Motor neuron (in vitro differentiated cells): ENCODE data around the gene PPTC7. TPM values are rescaled to one million over a fixed set of nuclear protein-coding genes. Genes with fewer than 3 reads are reported as not detected.
"Not testable (repeated sequence)": the region's sequence is repeated elsewhere in the genome, so short reads cannot be mapped to it uniquely, and the experiment has no call there.

Source experiments
- ATAC-seq, 8 experiments: fragments of 200-7000 bp; cut with Tn5 transposase; replicated peaks in 6 of 8; 2 replicates each; pipeline ENCODE4 v1.8.0; 2021; ENCODE audit warnings: mild to moderate bottlenecking in 8 of 8, moderate library complexity in 8 of 8
- H3K27ac ChIP-seq, 2 donors: fragments of 250-450 bp; sonication (Bioruptor Pico); 2 replicates each; pipeline ENCODE4 v1.9.0; 2021; ENCODE audit warnings: antibody characterized with exemption in 2 of 2, mild to moderate bottlenecking in 2 of 2, moderate library complexity in 1 of 2
- H3K4me1 ChIP-seq, 2 donors: fragments of 250-450 bp; sonication (Bioruptor Pico); replicated peaks in 1 of 2; 2 replicates each; pipeline ENCODE4 v1.6.1; 2021; ENCODE audit warnings: antibody characterized with exemption in 2 of 2, mild to moderate bottlenecking in 2 of 2, moderate library complexity in 1 of 2
- H3K4me3 ChIP-seq, 5 donors: fragments of 250-450 bp; sonication (Bioruptor Pico); 2 replicates each; pipeline ENCODE4 v1.9.0; 2021; ENCODE audit warnings: antibody characterized with exemption in 5 of 5, mild to moderate bottlenecking in 5 of 5, moderate library complexity in 4 of 5
- WGBS, 10 experiments: fragments of 450-650 bp; shearing (Covaris generic); methylation state at CpG; one replicate each; pipeline ENCODE4 v1.0.0; 2022; 5-methylcytosine and 5-hydroxymethylcytosine counted together
- in situ Hi-C, 9 experiments: fragments of 400-800 bp; cut with MboI; loops; one replicate each; pipeline ENCODE4 v1.15.0; 2021; ENCODE audit warnings: low sequenced_read_pairs in 9 of 9, low pct_unique_long_range_greater_than_20kb in 2 of 9; ENCODE audit not compliant: unreplicated experiment in 9 of 9
- total RNA-seq, 8 experiments: library from RNA; unstranded; fragments of 300-600 nt; gene quantifications; 2 replicates each; pipeline versions ENCODE4 v1.2.3 to v1.2.4, GENCODE V29; 2022

Gene PPTC7
- total RNA-seq, 8 experiments from 2014 or later: 6.0 to 19.4 (median 6.6) TPM

DNA sequence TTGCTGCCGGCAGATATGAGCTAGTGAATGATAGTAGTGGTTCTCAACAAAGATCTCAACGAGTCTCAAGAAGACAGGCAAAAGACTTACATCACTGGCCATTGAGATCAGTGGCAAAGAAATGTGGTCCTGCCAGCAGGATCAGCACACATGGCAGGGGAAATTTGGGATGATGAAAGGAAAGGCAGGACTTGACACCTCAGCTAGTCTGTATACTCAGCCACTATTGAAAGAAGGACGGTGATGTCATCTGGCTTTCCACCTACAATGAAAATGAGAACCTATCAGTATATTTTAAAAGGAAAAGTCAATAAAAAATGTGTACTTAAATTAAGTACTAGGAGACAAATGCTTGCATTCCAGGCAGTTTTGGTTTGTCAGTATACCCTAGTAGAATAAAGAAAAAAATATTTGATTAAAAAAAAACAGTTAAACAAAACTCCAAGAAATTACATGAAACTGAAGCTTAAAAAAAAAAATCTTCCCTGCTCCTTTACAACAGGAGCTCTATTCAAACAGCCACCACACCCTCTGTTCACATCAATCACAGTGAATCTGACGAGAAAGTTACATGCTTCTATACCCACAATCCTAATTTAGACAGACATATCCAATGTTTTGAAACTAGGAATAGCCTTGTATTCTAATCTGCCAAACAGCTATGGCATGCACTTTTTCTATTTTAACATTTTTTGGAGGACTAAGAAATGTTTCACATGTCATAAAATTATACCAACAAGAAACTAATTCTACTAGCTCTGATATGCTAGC lies 46.1 kb downstream of the PPTC7 start:
- no peak overlapping the region for H3K4me3 ChIP-seq
- no peaks in the 10 kb centered on the region for H3K4me1 ChIP-seq
- no peak overlapping the region for H3K27ac ChIP-seq
- WGBS, 10 experiments: 71 to 94% (median 90%) methylated on average over 1 to 4 of the region's 4 CpGs; no CpG with 5 or more reads in 1 of the 10 experiments
- in situ Hi-C loops: no loop called here
- ATAC-seq: no peak

DNA sequence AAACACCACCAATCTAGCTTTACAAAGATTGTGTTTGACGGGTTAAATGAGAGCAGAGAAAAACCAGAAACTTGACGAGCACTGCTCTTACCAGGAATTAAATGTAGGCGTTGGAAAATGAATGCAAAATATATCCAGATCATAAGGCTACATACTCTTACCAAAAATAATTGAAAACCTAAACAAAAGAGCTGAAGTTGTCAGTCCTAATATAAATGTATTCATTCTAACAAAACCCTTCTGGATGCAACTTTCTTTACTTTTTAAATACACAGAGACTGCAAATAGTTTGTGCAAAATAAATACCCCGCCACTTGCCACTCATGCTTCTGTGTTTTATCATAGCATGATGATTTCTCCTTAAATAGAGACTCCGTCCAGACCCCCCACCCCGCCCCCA lies 48.3 kb downstream of the PPTC7 start:
- 80 to 100% (median 97%) methylated on average over 1 to 6 of the region's 6 CpGs for WGBS, 10 experiments
- no peak for ATAC-seq
- H3K4me1 ChIP-seq: no peaks in the 10 kb centered on the region
- in situ Hi-C loops: no loop called here
- no peak overlapping the region for H3K4me3 ChIP-seq
- no peak overlapping the region for H3K27ac ChIP-seq

- 50 to 87% (median 77%) methylated on average over 1 to 6 of the region's 6 CpGs for WGBS, 10 experiments
- peak in 1 of 8 experiments; percentile 57 for ATAC-seq
- in situ Hi-C loops: no loop called here
- H3K4me1 ChIP-seq: no peaks in the 10 kb centered on the region
- H3K27ac ChIP-seq: no peak overlapping the region
- no peak overlapping the region for H3K4me3 ChIP-seq
These were observed 49.5 kb downstream of the PPTC7 start for GRCh38 chr12:110533607-110534006.

- H3K4me1 ChIP-seq: no peaks in the 10 kb centered on the region
- 80 to 100% (median 88%) methylated on average over 1 to 3 of the region's 3 CpGs; no CpG with 5 or more reads in 1 of the 10 experiments for WGBS, 10 experiments
- ATAC-seq: no peak
- in situ Hi-C loops: no loop called here
- H3K27ac ChIP-seq: no peak overlapping the region
- H3K4me3 ChIP-seq: no peak overlapping the region
These were observed 50.5 kb downstream of the PPTC7 start for GRCh38 chr12:110532644-110533043.

DNA sequence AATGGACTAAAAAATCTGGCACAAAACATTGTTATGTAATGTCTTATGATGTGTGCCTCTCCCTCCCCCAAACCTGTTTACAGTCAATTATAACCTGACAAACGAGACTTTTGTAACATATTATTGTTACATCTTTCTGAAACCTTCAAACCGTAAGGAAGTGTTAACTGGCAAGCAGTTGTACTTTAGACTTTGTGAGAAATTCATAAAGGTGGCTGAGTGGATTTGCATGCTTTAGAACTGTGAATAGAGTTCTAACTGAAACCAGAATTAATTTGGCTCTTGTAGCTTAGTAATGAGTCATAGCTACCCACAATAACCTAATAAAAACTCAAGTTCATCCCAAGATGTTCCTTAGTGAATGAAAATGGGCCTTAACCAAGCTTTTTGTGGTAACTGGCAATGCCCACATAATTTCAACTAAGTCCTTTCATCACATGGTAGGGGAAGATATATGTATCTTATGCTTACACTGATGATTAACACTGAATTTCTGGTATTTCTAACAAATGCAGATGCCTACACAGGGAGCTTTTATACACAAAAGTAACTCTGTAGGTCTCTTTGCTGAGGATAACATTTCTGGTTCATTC lies 51.3 kb downstream of the PPTC7 start:
- Histone ChIP-seq H3K4me3 (no peak overlapping the region), H3K27ac (no peak overlapping the region), H3K4me1 (no peaks in the 10 kb centered on the region)
- ATAC-seq: peak in 3 of 8 experiments; percentile 29 to 92 (median 91)
- in situ Hi-C loops: no loop called here
- 33 to 100% (median 99%) methylated on average over 1 to 2 of the region's 2 CpGs; no CpG with 5 or more reads in 2 of the 10 experiments for WGBS, 10 experiments

- in situ Hi-C loops: no loop called here
- whole genome bisulfite sequencing, 10 experiments: 62 to 100% (median 92%) methylated on average over 2 of the region's 2 CpGs; no CpG with 5 or more reads in 5 of the 10 experiments
- no peak overlapping the region for H3K27ac ChIP-seq
These were observed 52.6 kb downstream of the PPTC7 start for GRCh38 chr12:110530511-110530910.

GRCh38 chr12:110528277-110528839 lies 54.8 kb downstream of the PPTC7 start:
- ATAC-seq: peak in 1 of 8 experiments; percentile 36
- no peaks in the 10 kb centered on the region for H3K4me1 ChIP-seq
- no peak overlapping the region for H3K27ac ChIP-seq
- 69 to 100% (median 78%) methylated on average over 2 to 5 of the region's 6 CpGs; no CpG with 5 or more reads in 5 of the 10 experiments for WGBS, 10 experiments
- no peak overlapping the region for H3K4me3 ChIP-seq
- in situ Hi-C loops: no loop called here

More at GRCh38 chr12:110530511-110530910, 52.6 kb downstream of the PPTC7 start:
- no peaks in the 10 kb centered on the region for H3K4me1 ChIP-seq
- no peak overlapping the region for H3K4me3 ChIP-seq
- no peak for ATAC-seq

- in situ Hi-C loops: loop anchor here in 2 of 9 experiments (25.0 kb wide), 2 partner anchors 91 to 366 kb away; partner anchors contain the start of gene TCTN1 (in 1 of the 2)
- not testable (repeated sequence) for H3K27ac ChIP-seq, H3K4me3 ChIP-seq, H3K4me1 ChIP-seq, ATAC-seq
- 84 to 98% (median 94%) methylated on average over 3 to 7 of the region's 11 CpGs; no CpG with 5 or more reads in 3 of the 10 experiments for WGBS, 10 experiments
These were observed 62.0 kb downstream of the PPTC7 start for GRCh38 chr12:110520876-110521712.

GRCh38 chr12:110518014-110518413 lies 65.1 kb downstream of the PPTC7 start:
- WGBS, 10 experiments: 33 to 100% (median 87%) methylated on average over 1 to 7 of the region's 8 CpGs; no CpG with 5 or more reads in 3 of the 10 experiments
- H3K27ac ChIP-seq: not testable (repeated sequence)
- in situ Hi-C loops: loop anchor here in 3 of 9 experiments (10.0 to 25.0 kb wide), 3 partner anchors 87 to 369 kb away; partner anchors contain the start of gene TCTN1 (in 1 of the 3)

DNA sequence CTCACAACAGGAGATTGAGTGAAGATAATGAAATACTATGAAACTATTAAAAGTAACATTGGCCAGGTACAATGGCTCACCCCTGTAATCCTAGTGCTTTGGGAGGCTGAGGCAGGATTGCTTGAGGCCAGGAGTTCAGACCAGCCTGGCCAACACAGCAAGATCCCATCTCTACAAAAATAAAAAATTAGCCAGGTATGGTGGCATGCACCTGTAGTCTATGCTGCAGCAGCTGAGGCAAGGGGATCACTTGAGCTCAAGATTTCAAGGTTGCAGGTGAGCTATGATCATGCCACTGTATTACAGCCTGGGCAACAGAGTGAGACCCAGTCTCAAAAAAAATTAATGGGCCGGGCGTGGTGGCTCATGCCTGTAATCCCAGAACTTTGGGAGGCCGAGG lies 66.1 kb downstream of the PPTC7 start:
- ATAC-seq: no peak
- H3K4me3 ChIP-seq: no peak overlapping the region
- H3K27ac ChIP-seq: no peak overlapping the region
- 40 to 80% (median 66%) methylated on average over 1 to 3 of the region's 3 CpGs; no CpG with 5 or more reads in 6 of the 10 experiments for WGBS, 10 experiments
- in situ Hi-C loops: loop anchor here in 3 of 9 experiments (10.0 to 25.0 kb wide), 3 partner anchors 88 to 370 kb away; partner anchors contain the start of gene TCTN1 (in 1 of the 3)
- no peaks in the 10 kb centered on the region for H3K4me1 ChIP-seq

More at GRCh38 chr12:110518014-110518413, 65.1 kb downstream of the PPTC7 start:
- H3K4me3 ChIP-seq, H3K4me1 ChIP-seq, ATAC-seq: not testable (repeated sequence)

GRCh38 chr12:110514363-110514762 lies 68.8 kb downstream of the PPTC7 start:
- no peak for ATAC-seq
- no peak overlapping the region for H3K4me3 ChIP-seq
- H3K4me1 ChIP-seq: no peaks in the 10 kb centered on the region
- no peak overlapping the region for H3K27ac ChIP-seq
- 30 to 100% (median 74%) methylated on average over 1 of the region's 1 CpG for WGBS, 10 experiments
- in situ Hi-C loops: loop anchor here in 3 of 9 experiments (10.0 to 25.0 kb wide), 3 partner anchors 90 to 373 kb away; partner anchors contain the start of gene TCTN1 (in 1 of the 3)

DNA sequence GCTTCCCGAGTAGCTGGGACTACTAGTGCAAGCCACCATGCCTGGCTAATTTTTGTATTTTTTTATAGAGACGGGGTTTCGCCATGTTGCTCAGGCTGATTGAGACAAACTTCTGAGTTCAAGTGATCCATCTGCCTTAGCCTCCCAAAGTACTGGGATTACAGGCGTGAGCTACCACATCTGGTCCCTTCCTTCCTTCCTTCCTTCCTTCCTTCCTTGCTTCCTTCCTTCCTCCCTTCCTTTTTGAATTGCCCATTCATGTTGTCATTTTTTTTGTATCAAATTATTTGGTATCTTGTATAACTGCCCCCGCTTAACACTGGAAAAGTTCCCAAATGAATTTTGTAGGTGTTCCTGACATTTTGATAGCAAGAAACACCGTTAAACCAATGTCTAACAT lies 69.3 kb downstream of the PPTC7 start:
- WGBS, 10 experiments: 46 to 94% (median 78%) methylated on average over 2 to 5 of the region's 6 CpGs; no CpG with 5 or more reads in 1 of the 10 experiments
- in situ Hi-C loops: loop anchor here in 3 of 9 experiments (10.0 to 25.0 kb wide), 3 partner anchors 91 to 373 kb away; partner anchors contain the start of gene TCTN1 (in 1 of the 3)

More for the DNA sequence above, 69.3 kb downstream of the PPTC7 start:
- Histone ChIP-seq H3K27ac (no peak overlapping the region), H3K4me1 (no peaks in the 10 kb centered on the region), H3K4me3 (no peak overlapping the region)
- ATAC-seq: no peak
